HepG2 (cell line): ENCODE data around the gene CHEK2. TPM values are rescaled to one million over a fixed set of nuclear protein-coding genes. Genes with fewer than 3 reads are reported as not detected.

Experiments used
- CREM ChIP-seq, 2 experiments: sonication (generic) in 1 of 2; formaldehyde crosslinking in 1 of 2; IDR thresholded peaks; 2 replicates each; pipeline versions ENCODE4 v1.4.0 to v1.6.1; 2016 to 2020; ENCODE audit warnings: antibody characterized with exemption in 1 of 2, mild to moderate bottlenecking in 1 of 2, missing genetic modification reagents in 1 of 2
- GABPB1 ChIP-seq: IDR thresholded peaks from 2 replicates; pipeline ENCODE4 v1.6.1; 2016; ENCODE audit warnings: mild to moderate bottlenecking, missing genetic modification reagents, moderate library complexity, missing compliant biosample characterization
- HDAC2 ChIP-seq: sonication (generic); formaldehyde crosslinking; IDR thresholded peaks from 2 replicates; pipeline ENCODE4 v1.4.0; 2020; ENCODE audit warnings: missing genetic modification reagents
- PHF20 ChIP-seq: sonication (generic); formaldehyde crosslinking; IDR thresholded peaks from 2 replicates; pipeline ENCODE4 v1.5.0; 2020; ENCODE audit warnings: mild to moderate bottlenecking, missing genetic modification reagents
- ZNF724P ChIP-seq: sonication (generic); formaldehyde crosslinking; IDR thresholded peaks from 2 replicates; pipeline ENCODE4 v1.8.0; 2022; ENCODE audit warnings: missing genetic modification reagents, borderline replicate concordance
- polyA plus RNA-seq, 8 experiments: library from polyadenylated mRNA; depleted of rRNA in 3 of 8; stranded (reverse) in 7 of 8; unstranded in 1 of 8; fragments of >200 nt; fragmentation: Illumina TruSeq in 4 of 8; extraction: Trizol in 4 of 8; gene quantifications; 2 replicates each; pipeline versions ENCODE4 v1.2.1 to v1.2.3, GENCODE V29; 2011 to 2016; ENCODE audit warnings: low read depth in 4 of 8, missing spikeins in 1 of 8, mixed read lengths in 1 of 8; ENCODE audit not compliant: insufficient read depth in 1 of 8
- total RNA-seq, 5 experiments: library from RNA; depleted of rRNA; stranded (reverse); fragments of >200 nt; fragmentation: Illumina TruSeq; extraction: Trizol; gene quantifications; 2 replicates each; pipeline ENCODE4 v1.2.3, GENCODE V29; 2016; ENCODE audit warnings: low read depth in 1 of 5
- TF ChIP-seq, protein P1 (sequence below): IDR thresholded peaks from 2 replicates; pipeline ENCODE4 v1.6.1; 2016
- TF ChIP-seq, protein P2 (sequence below): sonication (generic); formaldehyde crosslinking; IDR thresholded peaks from 2 replicates; pipeline ENCODE4 v1.4.0; 2020; ENCODE audit warnings: mild to moderate bottlenecking, missing genetic modification reagents
- TF ChIP-seq, protein P3 (sequence below): sonication (generic); formaldehyde crosslinking; conservative IDR thresholded peaks from 2 replicates; pipeline ENCODE4 v1.8.1; 2023; ENCODE audit warnings: missing genetic modification reagents
- TF ChIP-seq, protein P4 (sequence below): sonication (generic); formaldehyde crosslinking; IDR thresholded peaks from 2 replicates; pipeline ENCODE4 v1.4.0; 2020; ENCODE audit warnings: missing genetic modification reagents
- TF ChIP-seq, protein P5 (sequence below): sonication (generic); formaldehyde crosslinking; IDR thresholded peaks from 2 replicates; pipeline ENCODE4 v1.8.1; 2022; ENCODE audit warnings: mild to moderate bottlenecking, missing genetic modification reagents

CHEK2 gene
- total and polyA plus RNA-seq, 2 of the 13 experiments (the other 11 are each of a cell fraction or from before 2014, with no cell fraction given), result 27.0 to 40.5 TPM

DNA sequence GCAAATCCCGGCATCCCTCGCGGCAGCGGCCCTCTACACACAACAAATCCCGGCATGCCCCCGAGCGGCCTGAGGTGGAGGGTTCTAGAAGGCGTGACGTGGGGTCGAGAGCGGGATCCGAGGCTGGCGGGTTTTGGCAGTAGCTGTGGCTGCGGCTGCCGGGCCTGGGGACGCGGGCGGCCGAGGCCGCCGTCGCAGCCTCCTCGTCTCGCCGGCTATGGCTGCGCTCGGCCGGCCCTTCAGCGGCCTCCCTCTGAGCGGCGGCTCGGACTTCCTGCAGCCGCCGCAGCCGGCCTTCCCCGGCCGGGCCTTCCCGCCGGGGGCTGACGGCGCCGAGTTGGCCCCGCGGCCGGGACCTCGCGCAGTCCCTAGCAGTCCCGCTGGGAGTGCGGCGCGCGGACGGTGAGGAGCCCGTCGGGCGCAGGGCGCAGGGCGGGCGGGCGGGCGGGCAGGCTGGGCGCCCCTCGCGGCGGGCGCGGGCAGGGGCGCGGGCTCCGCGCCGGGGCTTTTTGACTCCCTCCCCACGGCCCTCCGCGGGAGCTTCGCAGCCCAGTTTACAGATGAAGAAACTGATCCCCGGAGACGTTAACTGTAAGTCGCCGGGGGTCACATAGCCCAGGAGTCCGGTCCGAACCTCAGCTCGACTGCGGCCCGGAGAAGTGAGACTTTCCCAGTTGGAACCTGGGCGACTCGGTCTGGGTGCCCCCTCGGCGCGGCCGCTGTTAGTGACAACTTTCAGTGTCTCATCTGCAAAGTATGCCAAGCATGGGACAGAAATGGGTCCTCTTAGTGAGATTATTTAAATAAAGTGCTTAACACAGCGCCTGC is 31.2 kb upstream of the CHEK2 start, which contains the start of gene CCDC117 (continued):
- TF ChIP-seq, protein P1, sequence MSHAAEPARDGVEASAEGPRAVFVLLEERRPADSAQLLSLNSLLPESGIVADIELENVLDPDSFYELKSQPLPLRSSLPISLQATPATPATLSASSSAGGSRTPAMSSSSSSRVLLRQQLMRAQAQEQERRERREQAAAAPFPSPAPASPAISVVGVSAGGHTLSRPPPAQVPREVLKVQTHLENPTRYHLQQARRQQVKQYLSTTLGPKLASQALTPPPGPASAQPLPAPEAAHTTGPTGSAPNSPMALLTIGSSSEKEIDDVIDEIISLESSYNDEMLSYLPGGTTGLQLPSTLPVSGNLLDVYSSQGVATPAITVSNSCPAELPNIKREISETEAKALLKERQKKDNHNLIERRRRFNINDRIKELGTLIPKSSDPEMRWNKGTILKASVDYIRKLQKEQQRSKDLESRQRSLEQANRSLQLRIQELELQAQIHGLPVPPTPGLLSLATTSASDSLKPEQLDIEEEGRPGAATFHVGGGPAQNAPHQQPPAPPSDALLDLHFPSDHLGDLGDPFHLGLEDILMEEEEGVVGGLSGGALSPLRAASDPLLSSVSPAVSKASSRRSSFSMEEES (CRISPR knock-in tag), result 0 out of 2 replicates have a peak, but pooled peaks have one; percentile 39
- TF ChIP-seq ZNF724P (CRISPR knock-in tag) (no peak; the same call in 1 of the 2 replicates), CREM (IDR thresholded peaks at IDR 0.05) (peak; percentile 90), CREM (CRISPR knock-in tag; IDR thresholded peaks at IDR 0.05) (no peak), HDAC2 (peak; percentile 77), GABPB1 (peak; percentile 87), PHF20 (CRISPR knock-in tag) (peak; percentile 53; the same call in 1 of the 2 replicates)
- TF ChIP-seq, protein P2, sequence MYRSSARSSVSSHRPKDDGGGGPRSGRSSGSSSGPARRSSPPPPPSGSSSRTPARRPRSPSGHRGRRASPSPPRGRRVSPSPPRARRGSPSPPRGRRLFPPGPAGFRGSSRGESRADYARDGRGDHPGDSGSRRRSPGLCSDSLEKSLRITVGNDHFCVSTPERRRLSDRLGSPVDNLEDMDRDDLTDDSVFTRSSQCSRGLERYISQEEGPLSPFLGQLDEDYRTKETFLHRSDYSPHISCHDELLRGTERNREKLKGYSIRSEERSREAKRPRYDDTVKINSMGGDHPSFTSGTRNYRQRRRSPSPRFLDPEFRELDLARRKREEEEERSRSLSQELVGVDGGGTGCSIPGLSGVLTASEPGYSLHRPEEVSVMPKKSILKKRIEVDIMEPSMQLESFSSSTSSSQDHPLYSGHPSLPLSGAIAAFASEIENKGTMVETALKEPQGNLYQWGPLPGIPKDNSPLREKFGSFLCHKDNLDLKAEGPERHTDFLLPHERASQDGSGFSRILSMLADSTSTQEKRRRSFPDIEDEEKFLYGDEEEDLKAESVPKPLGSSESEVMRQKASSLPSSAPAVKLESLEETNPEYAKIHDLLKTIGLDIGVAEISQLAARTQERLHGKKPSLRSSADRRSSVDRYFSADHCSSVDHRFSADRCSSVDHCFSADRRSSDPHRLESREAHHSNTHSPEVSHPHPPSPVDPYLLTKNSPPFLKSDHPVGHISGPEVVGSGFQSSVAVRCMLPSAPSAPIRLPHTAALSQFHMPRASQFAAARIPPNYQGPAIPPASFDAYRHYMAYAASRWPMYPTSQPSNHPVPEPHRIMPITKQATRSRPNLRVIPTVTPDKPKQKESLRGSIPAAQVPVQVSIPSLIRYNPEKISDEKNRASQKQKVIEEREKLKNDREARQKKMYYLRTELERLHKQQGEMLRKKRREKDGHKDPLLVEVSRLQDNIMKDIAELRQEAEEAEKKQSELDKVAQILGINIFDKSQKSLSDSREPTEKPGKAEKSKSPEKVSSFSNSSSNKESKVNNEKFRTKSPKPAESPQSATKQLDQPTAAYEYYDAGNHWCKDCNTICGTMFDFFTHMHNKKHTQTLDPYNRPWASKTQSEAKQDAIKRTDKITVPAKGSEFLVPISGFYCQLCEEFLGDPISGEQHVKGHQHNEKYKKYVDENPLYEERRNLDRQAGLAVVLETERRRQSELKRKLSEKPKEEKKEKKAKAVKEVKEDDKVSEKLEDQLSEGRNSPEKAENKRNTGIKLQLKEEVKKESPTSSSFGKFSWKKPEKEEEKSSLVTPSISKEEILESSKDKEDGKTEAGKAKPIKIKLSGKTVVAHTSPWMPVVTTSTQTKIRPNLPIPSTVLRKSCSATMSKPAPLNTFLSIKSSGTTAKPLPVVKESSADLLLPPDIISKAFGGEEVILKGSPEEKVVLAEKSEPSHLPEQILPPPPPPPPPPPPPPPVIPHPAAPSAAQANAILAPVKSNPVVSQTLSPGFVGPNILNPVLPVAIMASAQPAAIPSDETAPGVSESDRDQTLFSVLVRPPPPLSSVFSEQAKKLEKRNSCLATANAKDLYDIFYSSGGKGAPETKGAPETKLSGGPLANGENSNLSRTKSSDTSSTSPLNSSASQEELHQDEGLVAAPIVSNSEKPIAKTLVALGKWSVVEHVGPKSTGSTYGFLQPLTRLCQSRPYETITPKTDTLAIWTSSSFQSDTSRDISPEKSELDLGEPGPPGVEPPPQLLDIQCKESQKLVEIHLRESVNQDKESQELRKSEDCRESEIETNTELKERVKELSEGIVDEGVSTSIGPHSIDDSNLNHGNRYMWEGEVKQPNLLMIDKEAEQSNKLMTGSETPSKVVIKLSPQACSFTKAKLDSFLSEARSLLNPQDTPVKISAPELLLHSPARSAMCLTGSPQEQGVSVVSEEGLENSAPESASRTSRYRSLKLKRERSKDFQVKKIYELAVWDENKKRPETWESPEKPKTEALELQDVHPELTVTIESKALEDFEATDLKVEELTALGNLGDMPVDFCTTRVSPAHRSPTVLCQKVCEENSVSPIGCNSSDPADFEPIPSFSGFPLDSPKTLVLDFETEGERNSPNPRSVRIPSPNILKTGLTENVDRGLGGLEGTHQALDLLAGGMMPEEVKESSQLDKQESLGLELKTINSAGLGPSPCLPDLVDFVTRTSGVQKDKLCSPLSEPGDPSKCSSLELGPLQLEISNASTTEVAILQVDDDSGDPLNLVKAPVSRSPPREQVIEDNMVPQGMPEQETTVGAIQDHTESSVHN (CRISPR knock-in tag), result no peak; the same call in 1 of the 2 replicates
- TF ChIP-seq, protein P3, sequence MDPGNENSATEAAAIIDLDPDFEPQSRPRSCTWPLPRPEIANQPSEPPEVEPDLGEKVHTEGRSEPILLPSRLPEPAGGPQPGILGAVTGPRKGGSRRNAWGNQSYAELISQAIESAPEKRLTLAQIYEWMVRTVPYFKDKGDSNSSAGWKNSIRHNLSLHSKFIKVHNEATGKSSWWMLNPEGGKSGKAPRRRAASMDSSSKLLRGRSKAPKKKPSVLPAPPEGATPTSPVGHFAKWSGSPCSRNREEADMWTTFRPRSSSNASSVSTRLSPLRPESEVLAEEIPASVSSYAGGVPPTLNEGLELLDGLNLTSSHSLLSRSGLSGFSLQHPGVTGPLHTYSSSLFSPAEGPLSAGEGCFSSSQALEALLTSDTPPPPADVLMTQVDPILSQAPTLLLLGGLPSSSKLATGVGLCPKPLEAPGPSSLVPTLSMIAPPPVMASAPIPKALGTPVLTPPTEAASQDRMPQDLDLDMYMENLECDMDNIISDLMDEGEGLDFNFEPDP (CRISPR knock-in tag), result 0 out of 2 replicates have a peak, but pooled peaks have one; percentile 56
- TF ChIP-seq, protein P4, sequence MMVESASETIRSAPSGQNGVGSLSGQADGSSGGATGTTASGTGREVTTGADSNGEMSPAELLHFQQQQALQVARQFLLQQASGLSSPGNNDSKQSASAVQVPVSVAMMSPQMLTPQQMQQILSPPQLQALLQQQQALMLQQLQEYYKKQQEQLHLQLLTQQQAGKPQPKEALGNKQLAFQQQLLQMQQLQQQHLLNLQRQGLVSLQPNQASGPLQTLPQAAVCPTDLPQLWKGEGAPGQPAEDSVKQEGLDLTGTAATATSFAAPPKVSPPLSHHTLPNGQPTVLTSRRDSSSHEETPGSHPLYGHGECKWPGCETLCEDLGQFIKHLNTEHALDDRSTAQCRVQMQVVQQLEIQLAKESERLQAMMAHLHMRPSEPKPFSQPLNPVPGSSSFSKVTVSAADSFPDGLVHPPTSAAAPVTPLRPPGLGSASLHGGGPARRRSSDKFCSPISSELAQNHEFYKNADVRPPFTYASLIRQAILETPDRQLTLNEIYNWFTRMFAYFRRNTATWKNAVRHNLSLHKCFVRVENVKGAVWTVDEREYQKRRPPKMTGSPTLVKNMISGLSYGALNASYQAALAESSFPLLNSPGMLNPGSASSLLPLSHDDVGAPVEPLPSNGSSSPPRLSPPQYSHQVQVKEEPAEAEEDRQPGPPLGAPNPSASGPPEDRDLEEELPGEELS (CRISPR knock-in tag), result peak; percentile 81
- TF ChIP-seq, protein P5, sequence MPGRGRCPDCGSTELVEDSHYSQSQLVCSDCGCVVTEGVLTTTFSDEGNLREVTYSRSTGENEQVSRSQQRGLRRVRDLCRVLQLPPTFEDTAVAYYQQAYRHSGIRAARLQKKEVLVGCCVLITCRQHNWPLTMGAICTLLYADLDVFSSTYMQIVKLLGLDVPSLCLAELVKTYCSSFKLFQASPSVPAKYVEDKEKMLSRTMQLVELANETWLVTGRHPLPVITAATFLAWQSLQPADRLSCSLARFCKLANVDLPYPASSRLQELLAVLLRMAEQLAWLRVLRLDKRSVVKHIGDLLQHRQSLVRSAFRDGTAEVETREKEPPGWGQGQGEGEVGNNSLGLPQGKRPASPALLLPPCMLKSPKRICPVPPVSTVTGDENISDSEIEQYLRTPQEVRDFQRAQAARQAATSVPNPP (CRISPR knock-in tag), result 0 out of 2 replicates have a peak, but pooled peaks have one; percentile 30
